Neural cell (in vitro differentiated cells): Measurements from ENCODE around the gene YAF2. TPM values are rescaled to one million over a fixed set of nuclear protein-coding genes. Genes with fewer than 3 reads are reported as not detected.

ENCODE experiments used
- H2AFZ ChIP-seq: fragments of 200-600, 300-800 bp; sonication (generic), shearing (Covaris generic); 2 replicates; pipeline ENCODE4 v1.6.0; 2014; ENCODE audit warnings: low read depth, mild to moderate bottlenecking, antibody characterized with exemption, low read length, moderate library complexity
- H3F3A ChIP-seq: fragments of 200-600 bp; shearing (Covaris generic); 2 replicates; pipeline ENCODE4 v1.6.1; 2016; ENCODE audit warnings: mild to moderate bottlenecking, moderate library complexity, mixed read lengths, antibody characterized with exemption, low read length; ENCODE audit not compliant: insufficient read depth, poor library complexity, severe bottlenecking
- H3K27ac ChIP-seq: fragments of 200-600, 300-800 bp; sonication (generic), shearing (Covaris generic); 2 replicates; pipeline ENCODE4 v1.5.1; 2014; ENCODE audit warnings: mild to moderate bottlenecking, low read length, moderate library complexity
- H3K27me3 ChIP-seq: fragments of 300-800, 200-600 bp; sonication (generic), shearing (Covaris generic); 2 replicates; pipeline ENCODE4 v1.6.0; 2014; ENCODE audit warnings: mild to moderate bottlenecking, low read depth, low read length, moderate library complexity; ENCODE audit not compliant: insufficient read depth
- H3K36me3 ChIP-seq: fragments of 300-800, 200-600 bp; sonication (generic), shearing (Covaris generic); 2 replicates; pipeline ENCODE4 v1.5.1; 2014; ENCODE audit warnings: mild to moderate bottlenecking, antibody characterized with exemption, low read length, moderate library complexity; ENCODE audit not compliant: insufficient read depth
- H3K4me2 ChIP-seq: fragments of 300-800, 200-600 bp; sonication (generic), shearing (Covaris generic); 2 replicates; pipeline ENCODE4 v1.6.0; 2014; ENCODE audit warnings: mild to moderate bottlenecking, low read length
- H3K4me3 ChIP-seq: fragments of 300-800, 200-600 bp; sonication (generic), shearing (Covaris generic); 2 replicates; pipeline ENCODE4 v1.5.1; 2014; ENCODE audit warnings: mild to moderate bottlenecking, low read length, moderate library complexity
- H3K79me2 ChIP-seq: fragments of 200-600 bp; shearing (Covaris generic); replicated peaks from 2 replicates; pipeline ENCODE4 v1.6.0; 2014; ENCODE audit warnings: mild to moderate bottlenecking, low read length, moderate library complexity; ENCODE audit not compliant: insufficient read depth
- H3K9ac ChIP-seq: fragments of 300-800, 200-600 bp; sonication (generic), shearing (Covaris generic); 2 replicates; pipeline ENCODE4 v1.6.1; 2016; ENCODE audit warnings: mild to moderate bottlenecking, low read length, mixed read lengths
- H3K9me2 ChIP-seq: fragments of 200-600 bp; shearing (Covaris generic); 2 replicates; pipeline ENCODE4 v1.6.1; 2016; ENCODE audit warnings: mild to moderate bottlenecking, low read length, mixed read lengths; ENCODE audit not compliant: insufficient read depth
- H3K9me3 ChIP-seq: fragments of 200-600, 300-800 bp; sonication (generic), shearing (Covaris generic); 2 replicates; pipeline ENCODE4 v1.6.1; 2016; ENCODE audit warnings: mild to moderate bottlenecking, mixed run types, low read length, moderate library complexity, mixed read lengths
- H4K20me1 ChIP-seq: fragments of 200-600 bp; shearing (Covaris generic); 2 replicates; pipeline ENCODE4 v1.6.1; 2016; ENCODE audit warnings: mild to moderate bottlenecking, mixed run types; ENCODE audit not compliant: insufficient read depth
- EP300 ChIP-seq: fragments of 450-650 bp; conservative IDR thresholded peaks from 2 replicates; pipeline ENCODE4 v1.6.1; 2014; ENCODE audit warnings: antibody characterized with exemption, mild to moderate bottlenecking, moderate library complexity; ENCODE audit not compliant: poor library complexity, severe bottlenecking
- EZH2 ChIP-seq: fragments of 200-600, 300-800 bp; shearing (Covaris generic), sonication (generic); IDR thresholded peaks from 2 replicates; pipeline ENCODE4 v1.6.1; 2014; ENCODE audit warnings: antibody characterized with exemption, low read length, borderline replicate concordance, mild to moderate bottlenecking; ENCODE audit not compliant: insufficient read depth, poor library complexity, severe bottlenecking
- MXI1 ChIP-seq: fragments of 450-650 bp; conservative IDR thresholded peaks from 2 replicates; pipeline ENCODE4 v1.6.1; 2014; ENCODE audit warnings: antibody characterized with exemption, mild to moderate bottlenecking; ENCODE audit not compliant: poor library complexity, severe bottlenecking
- POLR2AphosphoS5 ChIP-seq: IDR thresholded peaks from 2 replicates; pipeline ENCODE4 v1.6.1; 2012
- RAD21 ChIP-seq: fragments of 450-650 bp; conservative IDR thresholded peaks from 2 replicates; pipeline ENCODE4 v1.6.1; 2014; ENCODE audit warnings: antibody characterized with exemption, mild to moderate bottlenecking, moderate library complexity
- SMC3 ChIP-seq: fragments of 450-650 bp; conservative IDR thresholded peaks from 2 replicates; pipeline ENCODE4 v1.6.1; 2014; ENCODE audit warnings: antibody characterized with exemption, mild to moderate bottlenecking, moderate library complexity; ENCODE audit not compliant: poor library complexity
- TAF1 ChIP-seq: IDR thresholded peaks from 2 replicates; pipeline ENCODE4 v1.6.1; 2012; ENCODE audit warnings: low read depth
- polyA plus RNA-seq: library from polyadenylated mRNA; depleted of rRNA; stranded (reverse); fragments of >200 nt; gene quantifications from 2 replicates; pipeline ENCODE4 v1.2.3, GENCODE V29; 2014
- TF ChIP-seq, protein P1 (sequence below): fragments of 450-650 bp; IDR thresholded peaks from 2 replicates; pipeline ENCODE4 v1.5.1; 2014; ENCODE audit warnings: antibody characterized with exemption, mild to moderate bottlenecking, moderate library complexity; ENCODE audit not compliant: poor library complexity, severe bottlenecking
- TF ChIP-seq, protein P2 (sequence below): IDR thresholded peaks from 2 replicates; pipeline ENCODE4 v1.6.1; 2012; ENCODE audit warnings: borderline replicate concordance

The YAF2 gene
- polyA plus RNA-seq, 1 donor from 2014 or later = 44.1 TPM

DNA sequence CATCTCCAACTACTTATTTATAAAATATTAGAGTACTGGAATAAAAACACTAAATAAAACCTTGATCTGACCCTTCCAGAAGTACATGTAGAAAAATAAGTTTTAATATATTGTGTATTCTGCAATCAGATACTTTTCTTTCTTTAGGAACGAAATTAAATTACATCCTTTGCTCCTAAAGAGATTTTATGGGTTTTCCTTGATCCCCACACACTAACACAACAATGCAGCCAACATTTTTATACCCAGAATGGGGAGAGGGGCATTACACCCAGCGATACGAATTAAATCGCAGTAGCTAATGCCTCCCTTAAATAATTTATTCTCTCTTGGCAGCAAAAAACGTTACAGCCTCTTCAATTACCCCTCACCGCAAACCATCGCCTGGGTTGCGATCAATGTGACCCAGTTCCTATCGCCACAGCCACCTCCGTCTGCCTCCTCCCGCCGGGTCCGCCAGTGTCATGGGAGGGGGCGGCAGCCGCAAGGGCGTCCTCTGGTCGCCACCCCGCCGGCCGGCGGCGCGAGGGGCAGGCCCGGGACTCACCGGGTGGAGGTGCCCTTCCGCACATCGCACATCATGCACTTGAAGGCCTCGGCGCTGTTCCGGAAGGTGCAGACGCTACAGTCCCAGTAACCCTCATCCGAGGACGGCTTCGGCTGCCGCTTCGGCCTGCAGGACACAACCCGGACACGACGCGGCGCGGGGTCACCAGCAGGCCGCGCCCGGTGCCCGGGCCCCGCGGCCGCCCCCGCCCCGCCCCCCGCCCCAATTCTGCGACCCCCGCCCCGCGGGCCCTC lies 796 bp downstream of the YAF2 start:
- TF ChIP-seq EP300 = no peak
- no peak for TF ChIP-seq EZH2
- no peak for TF ChIP-seq TAF1
- TF ChIP-seq, protein P1, sequence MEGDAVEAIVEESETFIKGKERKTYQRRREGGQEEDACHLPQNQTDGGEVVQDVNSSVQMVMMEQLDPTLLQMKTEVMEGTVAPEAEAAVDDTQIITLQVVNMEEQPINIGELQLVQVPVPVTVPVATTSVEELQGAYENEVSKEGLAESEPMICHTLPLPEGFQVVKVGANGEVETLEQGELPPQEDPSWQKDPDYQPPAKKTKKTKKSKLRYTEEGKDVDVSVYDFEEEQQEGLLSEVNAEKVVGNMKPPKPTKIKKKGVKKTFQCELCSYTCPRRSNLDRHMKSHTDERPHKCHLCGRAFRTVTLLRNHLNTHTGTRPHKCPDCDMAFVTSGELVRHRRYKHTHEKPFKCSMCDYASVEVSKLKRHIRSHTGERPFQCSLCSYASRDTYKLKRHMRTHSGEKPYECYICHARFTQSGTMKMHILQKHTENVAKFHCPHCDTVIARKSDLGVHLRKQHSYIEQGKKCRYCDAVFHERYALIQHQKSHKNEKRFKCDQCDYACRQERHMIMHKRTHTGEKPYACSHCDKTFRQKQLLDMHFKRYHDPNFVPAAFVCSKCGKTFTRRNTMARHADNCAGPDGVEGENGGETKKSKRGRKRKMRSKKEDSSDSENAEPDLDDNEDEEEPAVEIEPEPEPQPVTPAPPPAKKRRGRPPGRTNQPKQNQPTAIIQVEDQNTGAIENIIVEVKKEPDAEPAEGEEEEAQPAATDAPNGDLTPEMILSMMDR = peak; percentile 78
- peak; percentile 81 for TF ChIP-seq POLR2AphosphoS5
- TF ChIP-seq, protein P2, sequence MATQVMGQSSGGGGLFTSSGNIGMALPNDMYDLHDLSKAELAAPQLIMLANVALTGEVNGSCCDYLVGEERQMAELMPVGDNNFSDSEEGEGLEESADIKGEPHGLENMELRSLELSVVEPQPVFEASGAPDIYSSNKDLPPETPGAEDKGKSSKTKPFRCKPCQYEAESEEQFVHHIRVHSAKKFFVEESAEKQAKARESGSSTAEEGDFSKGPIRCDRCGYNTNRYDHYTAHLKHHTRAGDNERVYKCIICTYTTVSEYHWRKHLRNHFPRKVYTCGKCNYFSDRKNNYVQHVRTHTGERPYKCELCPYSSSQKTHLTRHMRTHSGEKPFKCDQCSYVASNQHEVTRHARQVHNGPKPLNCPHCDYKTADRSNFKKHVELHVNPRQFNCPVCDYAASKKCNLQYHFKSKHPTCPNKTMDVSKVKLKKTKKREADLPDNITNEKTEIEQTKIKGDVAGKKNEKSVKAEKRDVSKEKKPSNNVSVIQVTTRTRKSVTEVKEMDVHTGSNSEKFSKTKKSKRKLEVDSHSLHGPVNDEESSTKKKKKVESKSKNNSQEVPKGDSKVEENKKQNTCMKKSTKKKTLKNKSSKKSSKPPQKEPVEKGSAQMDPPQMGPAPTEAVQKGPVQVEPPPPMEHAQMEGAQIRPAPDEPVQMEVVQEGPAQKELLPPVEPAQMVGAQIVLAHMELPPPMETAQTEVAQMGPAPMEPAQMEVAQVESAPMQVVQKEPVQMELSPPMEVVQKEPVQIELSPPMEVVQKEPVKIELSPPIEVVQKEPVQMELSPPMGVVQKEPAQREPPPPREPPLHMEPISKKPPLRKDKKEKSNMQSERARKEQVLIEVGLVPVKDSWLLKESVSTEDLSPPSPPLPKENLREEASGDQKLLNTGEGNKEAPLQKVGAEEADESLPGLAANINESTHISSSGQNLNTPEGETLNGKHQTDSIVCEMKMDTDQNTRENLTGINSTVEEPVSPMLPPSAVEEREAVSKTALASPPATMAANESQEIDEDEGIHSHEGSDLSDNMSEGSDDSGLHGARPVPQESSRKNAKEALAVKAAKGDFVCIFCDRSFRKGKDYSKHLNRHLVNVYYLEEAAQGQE = peak; percentile 44
- peak; percentile 62 for TF ChIP-seq SMC3
- TF ChIP-seq MXI1 = peak; percentile 36
- peak; percentile 42 for TF ChIP-seq RAD21
- H3K79me2 ChIP-seq = peaks cover 49% of the 10 kb centered on the region
- H3F3A ChIP-seq = no peaks in the 10 kb centered on the region
- no peaks in the 10 kb centered on the region for H3K36me3 ChIP-seq
- H3K9me2 ChIP-seq = no peaks in the 10 kb centered on the region
- no peaks in the 10 kb centered on the region for H3K9me3 ChIP-seq
- H3K9ac ChIP-seq = peak overlapping the region; percentile 83
- no peaks in the 10 kb centered on the region for H3K27me3 ChIP-seq
- H3K27ac ChIP-seq = peak overlapping the region; percentile 81
- H3K4me3 ChIP-seq = peak overlapping the region; percentile 94
- no peak overlapping the region for H2AFZ ChIP-seq
- no peaks in the 10 kb centered on the region for H4K20me1 ChIP-seq
- H3K4me2 ChIP-seq = peak overlapping the region; percentile 93

DNA sequence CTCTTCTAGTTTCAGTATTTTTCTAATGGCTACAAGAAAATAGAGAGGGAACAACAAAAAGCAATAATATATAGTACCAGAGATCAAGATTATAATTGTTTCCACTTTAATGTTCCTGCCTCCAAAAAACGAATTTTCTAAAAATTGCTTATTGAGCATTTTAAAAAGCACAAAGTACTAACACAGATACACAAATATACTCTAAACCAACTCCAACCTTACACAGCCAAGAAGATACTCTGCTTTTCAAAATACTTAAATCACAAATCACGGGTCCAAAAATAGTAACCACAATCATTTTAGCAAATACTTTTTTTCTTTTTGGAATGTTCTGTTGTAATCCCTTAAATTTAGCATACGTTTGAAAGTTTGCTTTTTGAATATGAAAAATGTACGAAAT lies 2.0 kb downstream of the YAF2 start:
- Histone ChIP-seq H3K27ac (no peak overlapping the region), H2AFZ (no peak overlapping the region), H3K27me3 (no peaks in the 10 kb centered on the region), H3K9me2 (no peaks in the 10 kb centered on the region), H3K4me3 (peak overlapping the region; percentile 94), H4K20me1 (no peaks in the 10 kb centered on the region), H3K9me3 (no peaks in the 10 kb centered on the region), H3K36me3 (no peaks in the 10 kb centered on the region), H3K79me2 (peaks cover 61% of the 10 kb centered on the region), H3F3A (no peaks in the 10 kb centered on the region), H3K9ac (no peak overlapping the region), H3K4me2 (peak overlapping the region; percentile 93)
- no peak for TF ChIP-seq EZH2
- no peak for TF ChIP-seq TAF1
- no peak for TF ChIP-seq SMC3
- TF ChIP-seq EP300 = no peak
- TF ChIP-seq, protein P2 = no peak
- TF ChIP-seq, protein P1 = no peak
